ENCODE data around the gene ZMYM1.

GRCh38 chr1:35164893-35165292 lies 85.7 kb downstream of the ZMYM1 start:
- TF ChIP-seq CTCF (IDR thresholded peaks at IDR 0.05; ENCODE audit: low read length): no peak
- no peak for TF ChIP-seq EZH2 (IDR thresholded peaks at IDR 0.05; ENCODE audit: borderline replicate concordance, low read length)
